ENCODE data around the gene NRXN3. TPM values are rescaled to one million over a fixed set of nuclear protein-coding genes. Genes with fewer than 3 reads are reported as not detected.

NRXN3 gene
- polyA plus RNA-seq, 1 donor from 2014 or later = 110 TPM

- H3F3A ChIP-seq (ENCODE audit: insufficient read depth, low read length, poor library complexity, severe bottlenecking) = no peaks in the 10 kb centered on the region
- H3K36me3 ChIP-seq (ENCODE audit: insufficient read depth, low read length) = no peaks in the 10 kb centered on the region
- H3K27ac ChIP-seq (ENCODE audit: low read length) = no peak overlapping the region
- H3K4me3 ChIP-seq (ENCODE audit: low read length) = no peak overlapping the region
- no peak overlapping the region for H3K4me2 ChIP-seq (ENCODE audit: low read length)
- H3K9me2 ChIP-seq (ENCODE audit: insufficient read depth, low read length) = no peaks in the 10 kb centered on the region
- no peaks in the 10 kb centered on the region for H3K9me3 ChIP-seq (ENCODE audit: low read length)
- no peaks in the 10 kb centered on the region for H4K20me1 ChIP-seq (ENCODE audit: insufficient read depth)
- H3K9ac ChIP-seq (ENCODE audit: low read length) = no peak overlapping the region
- H3K27me3 ChIP-seq (ENCODE audit: insufficient read depth, low read depth, low read length) = no peaks in the 10 kb centered on the region
- H3K79me2 ChIP-seq (replicated peaks; ENCODE audit: insufficient read depth, low read length) = peaks cover 3% of the 10 kb centered on the region
- H2AFZ ChIP-seq (ENCODE audit: low read depth, low read length) = no peak overlapping the region
- TF ChIP-seq REST (IDR thresholded peaks at IDR 0.05; ENCODE audit: borderline replicate concordance) (no peak), CTCF (IDR thresholded peaks at IDR 0.05; ENCODE audit: poor library complexity, severe bottlenecking) (no peak), EZH2 (IDR thresholded peaks at IDR 0.05; ENCODE audit: borderline replicate concordance, insufficient read depth, low read length, poor library complexity, severe bottlenecking) (no peak), POLR2AphosphoS5 (IDR thresholded peaks at IDR 0.05) (no peak), MXI1 (conservative IDR thresholded peaks at IDR 0.05; ENCODE audit: poor library complexity, severe bottlenecking) (no peak), TAF1 (IDR thresholded peaks at IDR 0.05; ENCODE audit: low read depth) (no peak), EP300 (conservative IDR thresholded peaks at IDR 0.05; ENCODE audit: poor library complexity, severe bottlenecking) (no peak), SMC3 (conservative IDR thresholded peaks at IDR 0.05; ENCODE audit: poor library complexity) (no peak), RAD21 (conservative IDR thresholded peaks at IDR 0.05) (no peak)
These were observed 127.7 kb downstream of the NRXN3 start for GRCh38 chr14:78297858-78298257.

GRCh38 chr14:78298298-78298697 lies 128.1 kb downstream of the NRXN3 start:
- TF ChIP-seq RAD21 (conservative IDR thresholded peaks at IDR 0.05) = no peak
- no peak for TF ChIP-seq EZH2 (IDR thresholded peaks at IDR 0.05; ENCODE audit: borderline replicate concordance, insufficient read depth, low read length, poor library complexity, severe bottlenecking)
- TF ChIP-seq EP300 (conservative IDR thresholded peaks at IDR 0.05; ENCODE audit: poor library complexity, severe bottlenecking) = no peak
- no peak for TF ChIP-seq CTCF (IDR thresholded peaks at IDR 0.05; ENCODE audit: poor library complexity, severe bottlenecking)
- no peak for TF ChIP-seq MXI1 (conservative IDR thresholded peaks at IDR 0.05; ENCODE audit: poor library complexity, severe bottlenecking)
- TF ChIP-seq REST (IDR thresholded peaks at IDR 0.05; ENCODE audit: borderline replicate concordance) = no peak
- TF ChIP-seq SMC3 (conservative IDR thresholded peaks at IDR 0.05; ENCODE audit: poor library complexity) = no peak
- no peak for TF ChIP-seq TAF1 (IDR thresholded peaks at IDR 0.05; ENCODE audit: low read depth)
- no peak for TF ChIP-seq POLR2AphosphoS5 (IDR thresholded peaks at IDR 0.05)
- H3K4me2 ChIP-seq (ENCODE audit: low read length) = no peak overlapping the region
- H2AFZ ChIP-seq (ENCODE audit: low read depth, low read length) = no peak overlapping the region
- no peaks in the 10 kb centered on the region for H4K20me1 ChIP-seq (ENCODE audit: insufficient read depth)
- peaks cover 3% of the 10 kb centered on the region for H3K79me2 ChIP-seq (replicated peaks; ENCODE audit: insufficient read depth, low read length)
- no peaks in the 10 kb centered on the region for H3F3A ChIP-seq (ENCODE audit: insufficient read depth, low read length, poor library complexity, severe bottlenecking)
- H3K9me2 ChIP-seq (ENCODE audit: insufficient read depth, low read length) = no peaks in the 10 kb centered on the region
- no peak overlapping the region for H3K9ac ChIP-seq (ENCODE audit: low read length)
- H3K27me3 ChIP-seq (ENCODE audit: insufficient read depth, low read depth, low read length) = no peaks in the 10 kb centered on the region
- H3K27ac ChIP-seq (ENCODE audit: low read length) = no peak overlapping the region
- H3K36me3 ChIP-seq (ENCODE audit: insufficient read depth, low read length) = no peaks in the 10 kb centered on the region
- no peak overlapping the region for H3K4me3 ChIP-seq (ENCODE audit: low read length)
- H3K9me3 ChIP-seq (ENCODE audit: low read length) = no peaks in the 10 kb centered on the region
